H1 (cell line): ENCODE measurements around the gene DCAF8. TPM values are rescaled to one million over a fixed set of nuclear protein-coding genes. Genes with fewer than 3 reads are reported as not detected.

Source experiments
- CTCF ChIA-PET: fragments of 300-600 bp; sonication (Branson Sonifier 250); formaldehyde crosslinking; loops from one replicate; lab custom pipeline; 2021; ENCODE audit not compliant: partially characterized antibody; lab: Charles Lee
- POLR2A ChIA-PET: fragments of 300-600 bp; sonication (Branson Sonifier 250); formaldehyde crosslinking; loops from one replicate; lab custom pipeline; 2021; ENCODE audit warnings: inconsistent platforms; ENCODE audit not compliant: partially characterized antibody; lab: Charles Lee
- DNase-seq, 2 experiments: peaks; one replicate each; pipeline versions ENCODE4 v3.0.0 to v3.0.0-alpha.2; 2010 to 2022; ENCODE audit warnings: low spot score in 2 of 2, low read depth in 1 of 2, mixed read lengths in 1 of 2
- FAIRE-seq: peaks from 2 replicates; lab custom pipeline; 2011; peaks lifted over from hg19 to GRCh38; lab: Jason Lieb, UNC
- H2AFZ ChIP-seq: 2 replicates; pipeline ENCODE4 v1.8.1; 2012; ENCODE audit warnings: low read length, inconsistent platforms
- H2AK5ac ChIP-seq: 2 replicates; pipeline ENCODE4 v1.6.1; 2013; ENCODE audit warnings: low read depth, low read length
- H2BK120ac ChIP-seq: replicated peaks from 2 replicates; pipeline ENCODE3; 2013; ENCODE audit warnings: low read depth, low read length, inconsistent platforms
- H2BK12ac ChIP-seq: 2 replicates; pipeline ENCODE4 v1.6.1; 2013; ENCODE audit warnings: low read depth, low read length
- H2BK15ac ChIP-seq: 2 replicates; pipeline ENCODE4 v1.6.1; 2013; ENCODE audit warnings: low read length
- H2BK20ac ChIP-seq: 2 replicates; pipeline ENCODE4 v1.6.1; 2013; ENCODE audit warnings: low read length
- H2BK5ac ChIP-seq: 2 replicates; pipeline ENCODE4 v1.6.1; 2013; ENCODE audit warnings: low read depth, low read length
- H3K14ac ChIP-seq: 2 replicates; pipeline ENCODE4 v1.6.1; 2013; ENCODE audit warnings: inconsistent platforms; ENCODE audit not compliant: insufficient read length
- H3K18ac ChIP-seq: 2 replicates; pipeline ENCODE4 v1.6.1; 2013; ENCODE audit warnings: low read length; ENCODE audit errors: extremely low read depth
- H3K23ac ChIP-seq: 2 replicates; pipeline ENCODE4 v1.6.1; 2013; ENCODE audit warnings: inconsistent platforms; ENCODE audit not compliant: insufficient read length
- H3K23me2 ChIP-seq: 2 replicates; pipeline ENCODE4 v1.6.1; 2013; ENCODE audit warnings: low read depth, low read length
- H3K27ac ChIP-seq: 2 replicates; pipeline ENCODE4 v1.6.1; 2011; ENCODE audit warnings: low read depth, low read length, inconsistent platforms
- H3K27me3 ChIP-seq, 4 experiments: replicated peaks in 1 of 4; 1 replicate in 1 of 4; 2 replicates in 3 of 4; pipeline versions ENCODE4 v1.6.1 to v1.8.1; 2011 to 2013; ENCODE audit warnings: low read length in 3 of 4, mild to moderate bottlenecking in 3 of 4, inconsistent platforms in 2 of 4, mixed read lengths in 2 of 4, moderate library complexity in 1 of 4; ENCODE audit not compliant: control insufficient read depth in 3 of 4, insufficient read depth in 3 of 4; ENCODE audit errors: extremely low read depth in 1 of 4
- H3K36me3 ChIP-seq, 4 experiments: 2 replicates each; pipeline versions ENCODE4 v1.6.1 to v1.8.1; 2011 to 2013; ENCODE audit warnings: mild to moderate bottlenecking in 4 of 4, low read length in 3 of 4, moderate library complexity in 2 of 4, control low read depth in 1 of 4, inconsistent platforms in 1 of 4; ENCODE audit not compliant: insufficient read depth in 4 of 4, control insufficient read depth in 2 of 4
- H3K4ac ChIP-seq: replicated peaks from 2 replicates; pipeline ENCODE3; 2013; ENCODE audit warnings: low read length, low read depth, mixed read lengths, inconsistent platforms; ENCODE audit not compliant: insufficient read length
- H3K4me1 ChIP-seq, 4 experiments: replicated peaks in 1 of 4; 1 replicate in 1 of 4; 2 replicates in 3 of 4; pipeline versions ENCODE4 v1.6.1 to v1.8.1; 2011 to 2013; ENCODE audit warnings: low read length in 3 of 4, inconsistent platforms in 2 of 4, mixed read lengths in 1 of 4; ENCODE audit not compliant: insufficient read depth in 4 of 4, control insufficient read depth in 3 of 4
- H3K4me2 ChIP-seq, 2 experiments: 2 replicates each; pipeline versions ENCODE4 v1.6.1 to v1.8.1; 2011 to 2013; ENCODE audit warnings: low read depth in 2 of 2, low read length in 2 of 2, control low read depth in 1 of 2, inconsistent platforms in 1 of 2, mild to moderate bottlenecking in 1 of 2; ENCODE audit not compliant: insufficient read depth in 1 of 2
- H3K4me3 ChIP-seq, 4 experiments: fragments of 200-600, 300-600 bp in 1 of 4; sonication (generic), shearing (Covaris generic), sonication (Bioruptor Twin) in 1 of 4; 2 replicates each; pipeline versions ENCODE4 v1.5.1 to v1.8.1; 2011 to 2016; ENCODE audit warnings: low read length in 4 of 4, low read depth in 3 of 4, control low read depth in 2 of 4, inconsistent platforms in 2 of 4, mild to moderate bottlenecking in 2 of 4, mixed read lengths in 1 of 4, moderate library complexity in 1 of 4; ENCODE audit not compliant: insufficient read depth in 2 of 4; ENCODE audit errors: extremely low read depth in 1 of 4
- H3K56ac ChIP-seq: replicated peaks from 2 replicates; pipeline ENCODE3; 2013; ENCODE audit warnings: low read depth, mild to moderate bottlenecking, mixed read lengths, low read length, inconsistent platforms; ENCODE audit not compliant: insufficient read length
- H3K79me1 ChIP-seq: 2 replicates; pipeline ENCODE4 v1.6.1; 2013; ENCODE audit warnings: low read depth, low read length, control low read depth
- H3K79me2 ChIP-seq, 2 experiments: 2 replicates each; pipeline versions ENCODE4 v1.6.1 to v1.8.1; 2012 to 2013; ENCODE audit warnings: low read length in 2 of 2, mild to moderate bottlenecking in 2 of 2, inconsistent platforms in 1 of 2; ENCODE audit not compliant: insufficient read depth in 2 of 2, control insufficient read depth in 1 of 2
- H3K9ac ChIP-seq, 4 experiments: replicated peaks in 1 of 4; 1 replicate in 1 of 4; 2 replicates in 3 of 4; pipeline versions ENCODE4 v1.6.1 to v1.8.1; 2011 to 2013; ENCODE audit warnings: low read depth in 3 of 4, low read length in 3 of 4, control low read depth in 2 of 4, mild to moderate bottlenecking in 2 of 4, moderate library complexity in 2 of 4, inconsistent platforms in 1 of 4; ENCODE audit errors: extremely low read depth in 1 of 4
- H3K9me3 ChIP-seq, 2 experiments: 2 replicates each; pipeline versions ENCODE4 v1.6.1 to v1.8.1; 2012 to 2013; ENCODE audit warnings: mild to moderate bottlenecking in 2 of 2, moderate library complexity in 2 of 2, control low read depth in 1 of 2, inconsistent platforms in 1 of 2, low read depth in 1 of 2, low read length in 1 of 2, mixed read lengths in 1 of 2; ENCODE audit not compliant: insufficient read depth in 2 of 2
- H4K20me1 ChIP-seq, 2 experiments: replicated peaks in 1 of 2; 2 replicates each; pipeline versions ENCODE3 to v1.8.1; 2011 to 2013; ENCODE audit warnings: inconsistent platforms in 2 of 2, low read length in 2 of 2, mild to moderate bottlenecking in 1 of 2; ENCODE audit not compliant: insufficient read depth in 2 of 2, control insufficient read depth in 1 of 2
- H4K5ac ChIP-seq: 2 replicates; pipeline ENCODE4 v1.6.1; 2013; ENCODE audit warnings: low read length, low read depth, mixed read lengths, inconsistent platforms; ENCODE audit not compliant: insufficient read length
- H4K8ac ChIP-seq: 2 replicates; pipeline ENCODE4 v1.8.0; 2013; ENCODE audit warnings: mild to moderate bottlenecking, moderate library complexity, low read length, inconsistent platforms; ENCODE audit not compliant: insufficient read depth; ENCODE audit errors: extremely low read depth
- H4K91ac ChIP-seq: replicated peaks from 2 replicates; pipeline ENCODE3; 2013; ENCODE audit warnings: low read length, mixed read lengths, inconsistent platforms; ENCODE audit not compliant: insufficient read length
- FOSL1 ChIP-seq: IDR thresholded peaks from 2 replicates; pipeline ENCODE4 v1.6.1; 2011; ENCODE audit warnings: mild to moderate bottlenecking, low read depth, low read length, moderate library complexity; ENCODE audit not compliant: insufficient read depth
- SP2 ChIP-seq: IDR thresholded peaks from 2 replicates; pipeline ENCODE4 v1.6.1; 2012; ENCODE audit warnings: mild to moderate bottlenecking, low read length, inconsistent platforms
- WGBS, 2 experiments: shearing (Covaris generic) in 1 of 2; methylation state at CpG; one replicate each; pipeline versions ENCODE4 v1.1.6 to v1.1.7; 2013 to 2015; ENCODE audit warnings: low lambda C conversion rate in 2 of 2, mixed read lengths in 2 of 2, inconsistent platforms in 1 of 2, low coverage in 1 of 2, missing lambda C conversion rate in 1 of 2; ENCODE audit not compliant: insufficient replicate concordance in 2 of 2, insufficient coverage in 1 of 2, insufficient read length in 1 of 2; ENCODE audit errors: extremely low coverage in 1 of 2, missing lambda C conversion rate in 1 of 2; 5-methylcytosine and 5-hydroxymethylcytosine counted together
- polyA plus RNA-seq, 7 experiments: library from polyadenylated mRNA; depleted of rRNA in 3 of 7; stranded (reverse) in 5 of 7; unstranded in 2 of 7; fragments of >200 nt in 5 of 7; fragments of 200-250 nt in 2 of 7; gene quantifications; 1 replicate in 5 of 7; 2 replicates in 1 of 7; 4 replicates in 1 of 7; pipeline versions ENCODE4 v1.2.1 to v1.2.3, GENCODE V29; 2011 to 2013; ENCODE audit warnings: missing spikeins in 2 of 7, mixed read lengths in 2 of 7
- total RNA-seq: library from RNA; stranded (reverse); fragmentation: NEBNext Ultra II Directional; extraction: Animal tissue kit (Norgen Biotek cat#: 25700); gene quantifications from 2 replicates; pipeline ENCODE4 v1.2.1, GENCODE V29; 2021
- TF ChIP-seq, protein P1 (sequence below): IDR thresholded peaks from 2 replicates; pipeline ENCODE4 v1.6.1; 2012; ENCODE audit warnings: inconsistent platforms
- TF ChIP-seq, protein P2 (sequence below): IDR thresholded peaks from 2 replicates; pipeline ENCODE4 v1.6.1; 2011; ENCODE audit warnings: low read length, improper control_type of control experiment

The DCAF8 gene
- total and polyA plus RNA-seq, 2 of the 8 experiments (the other 6 are each of a cell fraction or from before 2014, with no cell fraction given), result 68.2 to 110 TPM

DNA sequence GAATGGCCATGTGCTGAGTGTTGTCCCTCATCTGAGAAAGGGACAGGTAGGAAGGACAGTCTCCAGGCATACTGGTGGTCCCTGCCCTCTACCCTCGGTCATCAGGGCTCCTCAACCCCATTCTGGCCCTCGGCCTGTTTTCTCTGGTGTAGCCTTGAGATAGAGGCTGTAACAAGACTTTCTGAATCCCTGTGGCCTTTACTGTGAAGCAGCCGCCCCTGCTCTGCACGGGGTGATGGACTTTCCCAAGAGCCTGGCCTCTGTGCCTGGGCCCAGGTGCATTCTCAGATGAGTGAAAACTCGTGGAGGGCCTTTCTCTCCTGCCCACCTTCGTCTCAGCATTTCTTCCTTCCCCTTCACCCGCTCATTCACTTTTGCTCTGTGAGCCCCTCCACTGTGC is 74.9 kb downstream of the DCAF8 start:
- 90% methylated on average over 7 of the region's 7 CpGs; no CpG with 5 or more reads in 1 of the 2 experiments for WGBS, 2 experiments
- H4K5ac ChIP-seq, result no peak overlapping the region
- no peak for TF ChIP-seq SP2
- TF ChIP-seq FOSL1, result no peak
- TF ChIP-seq, protein P1, sequence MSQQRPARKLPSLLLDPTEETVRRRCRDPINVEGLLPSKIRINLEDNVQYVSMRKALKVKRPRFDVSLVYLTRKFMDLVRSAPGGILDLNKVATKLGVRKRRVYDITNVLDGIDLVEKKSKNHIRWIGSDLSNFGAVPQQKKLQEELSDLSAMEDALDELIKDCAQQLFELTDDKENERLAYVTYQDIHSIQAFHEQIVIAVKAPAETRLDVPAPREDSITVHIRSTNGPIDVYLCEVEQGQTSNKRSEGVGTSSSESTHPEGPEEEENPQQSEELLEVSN, result no peak
- TF ChIP-seq, protein P2, sequence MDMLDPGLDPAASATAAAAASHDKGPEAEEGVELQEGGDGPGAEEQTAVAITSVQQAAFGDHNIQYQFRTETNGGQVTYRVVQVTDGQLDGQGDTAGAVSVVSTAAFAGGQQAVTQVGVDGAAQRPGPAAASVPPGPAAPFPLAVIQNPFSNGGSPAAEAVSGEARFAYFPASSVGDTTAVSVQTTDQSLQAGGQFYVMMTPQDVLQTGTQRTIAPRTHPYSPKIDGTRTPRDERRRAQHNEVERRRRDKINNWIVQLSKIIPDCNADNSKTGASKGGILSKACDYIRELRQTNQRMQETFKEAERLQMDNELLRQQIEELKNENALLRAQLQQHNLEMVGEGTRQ, result no peak
- 0 out of 2 replicates have a peak overlapping the region, but pooled peaks have one; percentile 33 for H2AFZ ChIP-seq
- H3K79me2 ChIP-seq, result no peaks in the 10 kb centered on the region
- H4K91ac ChIP-seq, result no peak overlapping the region
- no peak overlapping the region for H2BK20ac ChIP-seq
- H3K4me3 ChIP-seq, result no peak overlapping the region
- POLR2A ChIA-PET, result interaction anchor here (1.6 to 2.4 kb wide), 2 partner anchors 18 to 31 kb away, joined by 3 to 11 read pairs; no protein-coding TSS in a partner anchor
- FAIRE-seq (no peak), DNase-seq (no peak)
- peak overlapping the region; percentile 77 for H2BK15ac ChIP-seq
- H3K18ac ChIP-seq, result no peak overlapping the region
- no peaks in the 10 kb centered on the region for H3K36me3 ChIP-seq
- peaks cover 0 to 11% (median 4%) of the 10 kb centered on the region in 4 experiments; a peak in 5 of 7 replicates for H3K4me1 ChIP-seq
- peak overlapping the region; percentile 20; the same call in 1 of the 2 replicates for H2BK5ac ChIP-seq
- H3K23ac ChIP-seq, result no peak overlapping the region
- no peak overlapping the region for H2BK120ac ChIP-seq
- no peaks in the 10 kb centered on the region for H3K23me2 ChIP-seq
- no peak overlapping the region for H3K9ac ChIP-seq
- H2BK12ac ChIP-seq, result peak overlapping the region; percentile 62; the same call in 1 of the 2 replicates
- no peak overlapping the region for H3K4ac ChIP-seq
- no peaks in the 10 kb centered on the region for H3K27me3 ChIP-seq
- no peak overlapping the region for H3K14ac ChIP-seq
- no peak overlapping the region for H3K56ac ChIP-seq
- CTCF ChIA-PET, result interaction anchor here (0.6 to 8.6 kb wide), 9 partner anchors 16 to 1104 kb away, joined by 3 to 195 read pairs (median 36); partner anchors contain the start of gene PEA15
- H3K79me1 ChIP-seq, result no peaks in the 10 kb centered on the region
- H2AK5ac ChIP-seq, result peak overlapping the region; percentile 9; the same call in 1 of the 2 replicates
- no peaks in the 10 kb centered on the region for H3K9me3 ChIP-seq
- H3K4me2 ChIP-seq, result no peak overlapping the region
- H3K27ac ChIP-seq, result no peak overlapping the region
- H4K20me1 ChIP-seq, result no peaks in the 10 kb centered on the region
- no peak overlapping the region for H4K8ac ChIP-seq
